ENCODE data around the gene CAPN11. TPM values are rescaled to one million over a fixed set of nuclear protein-coding genes. Genes with fewer than 3 reads are reported as not detected.

Gene CAPN11
- total RNA-seq, 2 experiments from 2014 or later: 1.3 to 1.5 TPM

GRCh38 chr6:44225579-44226325 is 67.1 kb downstream of the CAPN11 start:
- ChIA-PET POLR2A (interaction anchor here (5.8 kb wide), 1 partner anchor 20 kb away, joined by 62 read pairs; the partner anchor contains the start of gene HSP90AB1), CTCF (no interaction called here)
- intact Hi-C loops (cut with DNase I, micrococcal nuclease): loop anchor here in 1 of 2 experiments (2.0 to 10.0 kb wide), 2 partner anchors 99 to 591 kb away; partner anchors contain the start of genes MAD2L1BP, MRPL14 and TMEM63B
- Histone ChIP-seq H3K9me3 (ENCODE audit: control insufficient read depth in 1 of 2, insufficient read depth in 1 of 2, low read length in 2 of 2) (no peaks in the 10 kb centered on the region), H3K4me3 (ENCODE audit: low read length) (no peak overlapping the region), H3K27me3 (ENCODE audit: control insufficient read depth in 1 of 2, insufficient read depth in 2 of 2, low read length in 2 of 2) (no peaks in the 10 kb centered on the region), H3K27ac (ENCODE audit: low read depth in 1 of 2, low read length in 2 of 2) (no peak overlapping the region), H3K4me1 (ENCODE audit: insufficient read depth, low read length) (peaks cover 27% of the 10 kb centered on the region), H3K36me3 (ENCODE audit: insufficient read depth, low read length) (no peaks in the 10 kb centered on the region)
- no peak for TF ChIP-seq CTCF (IDR thresholded peaks at IDR 0.05)
- Mint-ChIP-seq H3K4me1 (ENCODE audit: low read depth) (peaks cover 28% of the 10 kb centered on the region), H3K36me3 (ENCODE audit: low read depth) (no peaks in the 10 kb centered on the region), H3K27ac (no peak overlapping the region), H3K27me3 (no peaks in the 10 kb centered on the region), H3K9me3 (no peaks in the 10 kb centered on the region), H3K4me3 (peak overlapping the region; percentile 35)
- ATAC-seq (ENCODE audit: poor library complexity) (no peak), DNase-seq (no peak)

GRCh38 chr6:44226368-44227147 is 67.9 kb downstream of the CAPN11 start:
- no peak for DNase-seq
- Histone ChIP-seq H3K4me1 (ENCODE audit: insufficient read depth, low read length) (peaks cover 25% of the 10 kb centered on the region), H3K9me3 (ENCODE audit: control insufficient read depth in 1 of 2, insufficient read depth in 1 of 2, low read length in 2 of 2) (no peaks in the 10 kb centered on the region), H3K27ac (ENCODE audit: low read depth in 1 of 2, low read length in 2 of 2) (no peak overlapping the region), H3K27me3 (ENCODE audit: control insufficient read depth in 1 of 2, insufficient read depth in 2 of 2, low read length in 2 of 2) (no peaks in the 10 kb centered on the region), H3K36me3 (ENCODE audit: insufficient read depth, low read length) (no peaks in the 10 kb centered on the region), H3K4me3 (ENCODE audit: low read length) (no peak overlapping the region)
- intact Hi-C loops (cut with DNase I, micrococcal nuclease): loop anchor here in 1 of 2 experiments (10.0 kb wide), 1 partner anchor 592 kb away; the partner anchor contains the start of gene MAD2L1BP
- no peaks in the 10 kb centered on the region for H3K36me3 Mint-ChIP-seq (ENCODE audit: low read depth)
- no peak overlapping the region for H3K4me3 Mint-ChIP-seq
- no peak for TF ChIP-seq CTCF (IDR thresholded peaks at IDR 0.05)
- H3K27ac Mint-ChIP-seq: no peak overlapping the region
- ATAC-seq (ENCODE audit: poor library complexity): no peak
- H3K4me1 Mint-ChIP-seq (ENCODE audit: low read depth): peaks cover 22% of the 10 kb centered on the region
- no peaks in the 10 kb centered on the region for H3K27me3 Mint-ChIP-seq
- H3K9me3 Mint-ChIP-seq: no peaks in the 10 kb centered on the region
- POLR2A ChIA-PET: interaction anchor here (5.8 kb wide), 1 partner anchor 20 kb away, joined by 62 read pairs; the partner anchor contains the start of gene HSP90AB1
- CTCF ChIA-PET: no interaction called here

GRCh38 chr6:44227148-44227793 is 68.7 kb downstream of the CAPN11 start:
- Histone ChIP-seq H3K9me3 (ENCODE audit: control insufficient read depth in 1 of 2, insufficient read depth in 1 of 2, low read length in 2 of 2) (no peaks in the 10 kb centered on the region), H3K27ac (ENCODE audit: low read depth in 1 of 2, low read length in 2 of 2) (no peak overlapping the region), H3K36me3 (ENCODE audit: insufficient read depth, low read length) (no peaks in the 10 kb centered on the region), H3K4me3 (ENCODE audit: low read length) (no peak overlapping the region), H3K4me1 (ENCODE audit: insufficient read depth, low read length) (peaks cover 20% of the 10 kb centered on the region), H3K27me3 (ENCODE audit: control insufficient read depth in 1 of 2, insufficient read depth in 2 of 2, low read length in 2 of 2) (no peaks in the 10 kb centered on the region)
- ChIA-PET POLR2A (interaction anchor here (1.9 kb wide), 1 partner anchor 20 kb away, joined by 6 read pairs; the partner anchor contains the start of gene HSP90AB1), CTCF (no interaction called here)
- H3K4me1 Mint-ChIP-seq (ENCODE audit: low read depth): peaks cover 18% of the 10 kb centered on the region
- H3K27ac Mint-ChIP-seq: no peak overlapping the region
- no peaks in the 10 kb centered on the region for H3K9me3 Mint-ChIP-seq
- intact Hi-C loops (cut with DNase I, micrococcal nuclease): loop anchor here in 1 of 2 experiments (10.0 kb wide), 1 partner anchor 592 kb away; the partner anchor contains the start of gene MAD2L1BP
- TF ChIP-seq CTCF (IDR thresholded peaks at IDR 0.05): no peak
- no peak overlapping the region for H3K4me3 Mint-ChIP-seq
- DNase-seq (no peak), ATAC-seq (ENCODE audit: poor library complexity) (no peak)
- no peaks in the 10 kb centered on the region for H3K27me3 Mint-ChIP-seq
- H3K36me3 Mint-ChIP-seq (ENCODE audit: low read depth): no peaks in the 10 kb centered on the region

Measured in CD4-positive, alpha-beta T cell (primary cell).